DMS53 treated with DMSO at 0.1 percent for 48 hours (cell line): Measurements from ENCODE around the gene RBPJ.

Source experiments
- DNase-seq: peaks from one replicate; lab custom pipeline; 2025; ENCODE audit not compliant: unreplicated experiment; lab: John Stamatoyannopoulos, UW

Gene RBPJ

GRCh38 chr4:26320538-26321372 is at the start of gene RBPJ:
Gene RBPJ (plus strand): TSS chr4:26321014. CDS start chr4:26321029, 15 bp downstream.
- peak; percentile 96 for DNase-seq

GRCh38 chr4:26271703-26272102 is 49.1 kb upstream of the RBPJ start:
- DNase-seq, result no peak

DNA sequence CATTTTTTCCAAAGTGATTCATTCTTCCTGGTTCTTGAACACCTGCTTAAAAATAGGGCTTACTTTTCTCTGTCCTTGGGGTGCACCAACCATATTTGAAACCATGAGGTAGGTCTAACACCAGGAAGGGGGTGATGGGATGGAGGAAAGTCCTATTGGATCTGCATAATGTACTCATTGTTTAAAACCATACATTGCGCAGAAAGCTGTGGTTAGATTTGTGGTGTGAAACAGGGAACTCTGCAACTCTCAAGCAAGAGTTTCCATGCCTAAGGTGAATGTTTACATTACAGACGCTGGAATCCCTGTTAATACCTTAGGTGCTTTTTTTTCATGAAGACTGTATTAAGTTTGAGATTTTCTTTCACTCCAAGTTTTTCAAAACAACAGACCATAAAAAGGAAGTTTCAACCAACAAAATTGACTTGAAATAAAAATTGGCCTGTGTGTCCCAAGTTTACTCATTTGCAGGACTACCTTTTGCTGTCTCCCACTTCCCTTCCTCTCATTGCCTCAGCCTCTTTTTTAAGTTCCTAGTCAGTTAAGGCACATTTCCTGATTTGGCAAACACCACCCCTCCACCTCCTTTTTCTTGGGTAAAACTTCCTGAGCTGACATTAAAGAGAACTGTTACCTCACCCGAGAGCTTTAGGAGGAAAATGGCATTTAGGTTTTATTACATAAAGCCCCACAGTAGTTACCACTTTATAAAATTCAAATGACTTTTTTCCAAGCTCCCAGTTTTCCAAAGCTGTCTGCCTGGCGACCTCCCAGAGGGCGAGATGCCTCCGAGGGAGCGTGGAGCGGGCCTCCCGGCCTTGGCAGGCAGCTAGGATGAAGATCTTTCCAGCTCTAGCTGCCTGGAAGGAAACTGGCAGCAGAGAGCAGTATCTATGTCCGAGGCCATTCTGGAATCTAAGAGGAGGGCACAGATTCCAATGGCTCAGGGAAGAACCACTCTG is 47.9 kb upstream of the RBPJ start:
- no peak for DNase-seq

GRCh38 chr4:26273616-26273980 is 47.2 kb upstream of the RBPJ start:
- DNase-seq, result no peak

DNA sequence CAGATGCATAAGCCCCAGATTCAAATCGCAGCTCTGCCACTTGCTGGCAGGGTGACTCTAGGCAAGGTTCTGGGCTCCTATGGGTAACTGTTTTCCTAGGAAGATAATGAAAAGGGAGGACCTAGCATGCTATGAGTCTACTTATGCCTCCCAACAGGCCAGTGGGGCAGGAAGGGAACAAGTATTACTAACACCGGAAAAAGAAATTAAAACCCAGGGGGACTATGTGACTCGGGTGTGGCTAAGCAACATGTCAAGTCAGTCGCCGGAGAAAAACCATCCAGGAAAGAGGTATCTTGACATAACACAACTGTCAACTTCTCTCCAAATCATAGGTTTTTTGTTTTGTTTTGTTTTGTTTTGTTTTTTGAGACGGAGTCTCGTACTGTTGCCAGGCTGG is 45.5 kb upstream of the RBPJ start:
- no peak for DNase-seq

- no peak for DNase-seq
These were observed 41.4 kb upstream of the RBPJ start for GRCh38 chr4:26279446-26279845.

GRCh38 chr4:26281881-26282280 is 38.9 kb upstream of the RBPJ start:
- no peak for DNase-seq

DNA sequence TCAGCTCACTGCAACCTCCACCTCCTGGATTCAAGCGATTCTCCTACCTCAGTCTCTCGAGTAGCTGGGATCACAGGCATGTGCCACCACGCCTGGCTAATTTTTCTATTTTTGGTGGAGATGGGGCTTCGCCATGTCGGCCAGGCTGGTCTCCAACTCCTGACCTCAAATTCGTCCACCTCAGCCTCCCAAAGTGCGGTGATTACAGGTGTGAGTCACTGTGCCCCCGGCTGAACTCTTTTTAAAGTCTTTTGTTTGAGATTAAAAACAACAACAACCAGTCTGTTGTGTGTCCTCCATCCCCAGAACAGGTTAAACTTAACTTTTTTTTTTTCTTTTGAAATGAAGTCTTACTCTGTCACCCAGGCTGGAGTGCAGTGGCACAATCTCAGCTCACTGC is 36.3 kb upstream of the RBPJ start:
- no peak for DNase-seq

GRCh38 chr4:26285272-26285671 is 35.5 kb upstream of the RBPJ start:
- no peak for DNase-seq

DNA sequence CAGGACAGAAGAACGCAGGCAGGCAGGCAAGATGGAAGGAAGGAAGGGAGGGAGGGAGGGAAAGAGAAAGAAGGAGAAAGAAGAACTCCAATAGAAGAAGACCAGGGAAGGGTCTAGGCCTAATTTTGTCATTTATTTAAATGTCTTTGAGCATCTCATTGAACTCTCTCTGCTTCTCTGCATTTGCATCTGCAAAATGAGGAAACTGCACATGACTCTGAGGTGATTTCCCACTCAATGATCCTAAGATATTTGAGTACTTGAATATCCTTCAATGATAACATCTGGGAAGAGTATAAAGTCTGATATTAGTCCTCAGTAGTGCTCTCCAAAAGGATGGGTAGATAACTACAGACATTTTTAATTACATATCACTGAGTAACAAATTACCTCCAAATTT is 33.1 kb upstream of the RBPJ start:
- DNase-seq, result no peak

DNA sequence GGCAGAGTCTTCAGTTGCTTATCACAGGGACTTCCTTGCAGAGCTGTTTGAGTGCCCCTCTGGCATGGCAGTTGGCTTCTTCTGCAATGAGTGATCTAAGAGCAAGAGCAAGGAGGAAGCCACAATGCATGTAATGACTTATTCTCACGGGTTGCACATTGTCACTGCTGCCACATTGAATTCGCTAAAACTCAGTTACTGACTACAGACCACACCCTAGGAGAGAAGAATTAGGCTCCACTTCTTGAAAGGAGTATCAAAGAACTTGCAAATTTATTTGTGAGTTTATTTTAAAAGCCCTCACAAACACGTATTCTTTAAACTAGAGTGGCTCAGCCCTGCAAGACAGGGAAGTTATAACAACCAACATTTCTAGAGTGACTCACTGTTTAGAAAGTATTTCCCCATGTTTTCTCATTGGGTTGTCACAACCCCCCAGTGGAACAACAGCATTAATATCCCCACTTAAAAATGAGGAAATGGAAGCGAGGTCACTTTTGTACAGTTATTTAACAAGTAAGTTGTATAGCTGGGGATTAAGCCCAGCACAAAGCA is 32.4 kb upstream of the RBPJ start:
- DNase-seq, result no peak

DNA sequence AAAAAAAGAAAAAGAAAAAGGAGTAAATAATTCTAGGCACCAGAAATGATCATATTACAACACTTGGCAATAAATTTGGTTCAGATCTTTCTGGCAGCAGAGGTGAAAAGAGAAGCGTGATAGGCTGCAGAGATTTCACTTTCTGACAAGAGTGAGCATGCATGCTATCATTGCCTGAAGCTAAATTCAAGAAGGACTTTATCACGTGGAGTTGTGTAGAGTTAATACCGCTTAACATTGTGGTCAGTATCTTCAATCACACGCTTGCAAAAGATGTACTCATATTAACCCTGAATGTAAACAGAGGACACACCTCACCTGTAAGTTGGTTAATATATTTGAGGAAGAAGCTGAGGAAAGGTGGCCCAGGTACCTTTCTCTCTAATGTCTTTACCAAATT is 31.4 kb upstream of the RBPJ start:
- DNase-seq, result no peak

DNA sequence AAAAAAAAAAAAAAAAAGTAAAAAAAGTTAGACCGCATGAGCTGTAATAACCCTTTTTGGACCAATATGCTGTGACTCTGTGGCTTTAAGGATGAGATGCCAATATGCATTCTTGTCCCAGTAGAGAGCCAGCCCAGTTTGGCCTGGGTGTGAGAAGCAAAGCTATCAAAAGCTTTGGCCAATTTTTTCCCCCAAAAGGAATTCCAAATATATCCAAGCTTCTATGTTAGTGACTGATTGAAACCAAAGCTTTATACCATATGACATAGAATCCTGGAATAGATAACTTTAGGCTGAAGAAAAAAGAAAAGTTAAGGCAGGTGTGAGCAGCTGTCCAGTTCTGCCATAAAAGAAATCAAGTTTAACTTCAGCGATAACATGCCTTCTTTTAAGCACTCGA is 30.5 kb upstream of the RBPJ start:
- DNase-seq, result no peak

DNA sequence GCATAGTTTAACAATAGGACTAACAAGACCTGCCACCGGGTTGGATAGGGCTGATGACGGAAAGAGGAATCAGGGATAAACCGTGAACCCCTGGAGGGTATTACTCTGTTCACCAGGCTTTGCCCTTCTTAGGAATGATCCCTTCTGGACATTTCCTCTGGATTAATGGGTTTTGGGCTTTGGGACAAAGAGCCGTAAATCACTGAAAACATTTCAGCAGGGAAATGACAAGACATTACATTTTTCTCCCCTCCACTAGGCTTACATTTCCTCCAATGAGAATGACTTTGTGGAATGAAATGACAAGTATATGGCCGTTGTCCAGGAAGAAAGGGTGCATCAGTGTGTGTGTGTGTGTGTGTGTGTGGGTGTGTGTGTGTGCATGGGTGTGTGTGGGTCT is 25.9 kb upstream of the RBPJ start:
- DNase-seq, result no peak

GRCh38 chr4:26296021-26296420 is 24.8 kb upstream of the RBPJ start:
- DNase-seq, result no peak

GRCh38 chr4:26296514-26296913 is 24.3 kb upstream of the RBPJ start:
- no peak for DNase-seq

GRCh38 chr4:26297219-26297618 is 23.6 kb upstream of the RBPJ start:
- no peak for DNase-seq

DNA sequence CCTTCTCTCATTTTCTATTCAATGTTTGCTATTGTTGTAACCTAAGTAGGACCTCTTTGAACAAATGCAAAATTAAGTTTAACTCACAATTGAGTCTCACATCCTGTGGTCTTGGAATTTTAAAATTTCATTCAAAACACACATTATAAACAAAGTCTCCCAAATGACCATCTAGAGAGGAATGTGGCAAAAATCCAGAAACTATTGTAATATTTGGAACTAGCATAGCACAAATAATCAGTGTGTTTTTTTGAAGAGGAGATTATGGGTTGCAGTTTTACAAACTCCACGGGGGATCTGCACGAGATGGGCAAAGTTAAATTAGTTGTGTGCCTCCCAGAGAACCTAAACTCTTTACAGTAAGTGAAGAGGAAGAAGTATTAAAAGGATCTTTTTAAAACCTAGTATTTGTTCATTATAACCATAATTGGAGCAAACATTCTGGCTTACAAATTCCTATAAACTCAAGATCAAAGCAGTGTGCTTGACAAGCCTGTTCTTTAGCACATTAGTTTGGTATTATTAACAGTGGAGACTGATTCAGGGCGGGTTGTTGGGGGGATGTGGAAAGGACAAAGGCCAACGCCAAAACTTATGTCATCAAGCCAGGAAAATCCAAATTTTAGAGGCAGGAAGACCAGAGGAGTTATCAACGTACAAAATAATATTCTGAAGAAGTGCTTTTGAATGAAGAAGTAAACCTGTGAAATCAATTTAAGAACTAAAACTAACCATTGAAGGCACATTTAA is 22.4 kb upstream of the RBPJ start:
- no peak for DNase-seq

DNA sequence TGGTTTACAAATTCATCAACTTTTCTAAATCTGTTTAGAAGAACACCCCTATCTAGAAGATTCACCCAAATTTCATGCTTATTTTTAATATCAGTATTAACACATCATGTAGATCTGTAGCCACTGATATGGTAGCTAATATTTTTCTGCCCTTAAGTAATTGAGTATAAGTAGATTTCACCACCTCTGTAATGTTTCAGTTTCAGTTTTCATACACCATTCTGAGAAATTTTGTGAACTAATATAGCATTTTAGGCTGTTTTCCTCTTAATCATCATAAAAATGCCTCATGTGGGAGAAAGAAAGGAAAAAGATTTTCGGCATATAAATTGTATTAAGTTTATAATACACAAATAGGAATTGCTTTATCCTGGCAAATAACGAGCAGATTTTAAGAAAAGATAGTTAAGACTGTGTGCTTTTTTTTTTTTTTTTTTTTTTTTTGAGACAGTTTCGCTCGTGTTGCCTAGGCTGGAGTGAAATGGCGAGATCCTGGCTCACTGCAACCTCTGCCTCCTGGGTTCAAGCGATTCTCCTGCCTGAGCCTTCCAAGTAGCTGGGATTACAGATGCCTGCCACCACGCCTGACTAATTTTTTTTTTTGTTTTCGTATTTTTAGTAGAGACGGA is 21.4 kb upstream of the RBPJ start:
- no peak for DNase-seq
